Mononuclear cell (primary cell): ENCODE measurements around the gene MRPS18A. TPM values are rescaled to one million over a fixed set of nuclear protein-coding genes. Genes with fewer than 3 reads are reported as not detected.

Experiments used
- H3K27me3 ChIP-seq: 2 replicates; pipeline ENCODE4 v1.6.0; 2011; ENCODE audit warnings: low read length, control low read depth; ENCODE audit not compliant: insufficient read depth
- H3K4me1 ChIP-seq: 2 replicates; pipeline ENCODE4 v1.5.1; 2011; ENCODE audit warnings: mild to moderate bottlenecking, low read length, control low read depth; ENCODE audit not compliant: insufficient read depth
- H3K4me3 ChIP-seq: 2 replicates; pipeline ENCODE4 v1.5.1; 2011; ENCODE audit warnings: mild to moderate bottlenecking, low read length, moderate library complexity
- H3K9me3 ChIP-seq: 2 replicates; pipeline ENCODE4 v1.5.1; 2011; ENCODE audit warnings: low read depth, mild to moderate bottlenecking, control low read depth, low read length
- total RNA-seq: library from RNA; depleted of rRNA; stranded (reverse); fragments of >200 nt; gene quantifications from one replicate; pipeline ENCODE4 v1.2.3, GENCODE V29; 2012

The MRPS18A gene
- total RNA-seq, 1 donor, result 29.5 TPM

GRCh38 chr6:43695215-43695966, 7.8 kb upstream of the MRPS18A start:
- H3K4me3 ChIP-seq, result no peak overlapping the region
- no peaks in the 10 kb centered on the region for H3K9me3 ChIP-seq
- peaks cover 2% of the 10 kb centered on the region for H3K27me3 ChIP-seq
- H3K4me1 ChIP-seq, result no peaks in the 10 kb centered on the region

DNA sequence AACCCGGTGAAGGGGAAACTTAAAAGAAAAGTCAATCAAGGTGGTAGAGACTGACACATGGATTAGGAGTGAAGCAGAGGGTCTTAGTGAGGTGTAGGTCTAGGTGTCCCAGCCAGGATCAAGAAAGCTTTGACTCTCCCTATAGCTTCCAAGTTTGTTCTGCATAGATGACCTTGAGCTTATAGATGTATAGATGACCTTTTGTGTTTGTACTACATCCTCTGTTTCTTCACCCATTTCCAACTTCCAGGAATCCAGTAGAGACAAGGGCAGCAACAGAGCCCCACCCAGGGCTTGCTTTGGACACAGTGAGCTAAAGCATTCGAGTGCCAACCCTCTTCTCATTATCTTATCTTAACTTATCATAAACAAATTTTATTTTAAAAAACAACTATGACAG, 1.8 kb upstream of the MRPS18A start:
- Histone ChIP-seq H3K27me3 (no peaks in the 10 kb centered on the region), H3K4me1 (peaks cover 23% of the 10 kb centered on the region), H3K9me3 (no peaks in the 10 kb centered on the region), H3K4me3 (no peak overlapping the region)

DNA sequence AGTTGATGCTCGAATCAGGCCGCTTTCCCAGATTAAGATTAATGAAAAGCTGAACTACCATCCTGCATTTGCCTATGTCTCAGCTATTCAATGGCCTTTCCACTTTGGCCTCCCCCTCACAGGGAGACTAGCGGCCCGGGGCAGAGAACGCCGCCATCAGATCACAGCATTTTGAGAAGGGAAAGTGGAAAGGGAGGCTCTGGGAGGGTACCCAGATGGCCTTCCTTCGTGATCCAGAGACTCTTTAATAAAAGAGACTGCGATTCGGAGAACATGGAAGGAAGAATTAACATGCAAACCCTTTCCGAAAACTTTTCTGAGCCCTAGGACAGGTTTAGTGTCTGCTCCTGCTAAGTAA, 533 bp downstream of the MRPS18A start:
- peaks cover 32% of the 10 kb centered on the region for H3K4me1 ChIP-seq
- H3K4me3 ChIP-seq, result peak overlapping the region; percentile 92
- no peaks in the 10 kb centered on the region for H3K9me3 ChIP-seq
- no peaks in the 10 kb centered on the region for H3K27me3 ChIP-seq

DNA sequence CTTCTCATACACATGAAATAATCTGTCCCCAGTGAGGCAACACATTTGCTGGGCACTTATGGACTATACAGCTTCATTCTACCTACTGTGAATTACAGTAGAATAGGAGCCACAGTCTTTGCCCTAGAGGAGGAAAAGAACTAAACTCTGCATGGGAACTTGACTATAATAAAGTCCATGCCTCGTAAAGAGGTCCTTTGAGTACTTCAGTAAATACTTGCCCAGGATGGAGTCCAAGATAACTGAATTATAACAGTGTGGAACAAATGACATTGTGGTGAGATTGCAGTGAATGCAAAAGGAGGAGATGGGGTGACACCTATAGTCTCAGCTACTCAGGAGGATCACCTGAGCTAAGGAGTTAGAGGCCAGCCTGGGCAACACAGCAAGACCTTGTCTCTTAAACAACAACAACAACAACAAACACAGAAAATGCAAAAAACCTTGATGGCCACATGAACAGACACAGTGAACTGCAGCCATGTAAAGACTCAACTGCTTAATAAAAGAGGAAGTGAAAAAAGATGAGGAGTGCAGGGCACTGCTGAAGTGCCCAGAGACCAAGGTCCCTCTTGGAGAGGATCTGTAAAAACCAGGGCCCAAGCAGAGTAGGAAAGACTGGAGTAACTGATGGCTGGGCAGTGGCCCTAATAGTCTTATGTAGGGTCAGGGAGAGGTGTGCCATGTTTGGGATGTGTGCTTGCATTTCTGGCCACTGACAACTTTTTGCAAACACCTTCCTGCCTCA, 3.7 kb downstream of the MRPS18A start:
- peaks cover 32% of the 10 kb centered on the region for H3K4me1 ChIP-seq
- H3K4me3 ChIP-seq, result no peak overlapping the region
- no peaks in the 10 kb centered on the region for H3K27me3 ChIP-seq
- no peaks in the 10 kb centered on the region for H3K9me3 ChIP-seq

DNA sequence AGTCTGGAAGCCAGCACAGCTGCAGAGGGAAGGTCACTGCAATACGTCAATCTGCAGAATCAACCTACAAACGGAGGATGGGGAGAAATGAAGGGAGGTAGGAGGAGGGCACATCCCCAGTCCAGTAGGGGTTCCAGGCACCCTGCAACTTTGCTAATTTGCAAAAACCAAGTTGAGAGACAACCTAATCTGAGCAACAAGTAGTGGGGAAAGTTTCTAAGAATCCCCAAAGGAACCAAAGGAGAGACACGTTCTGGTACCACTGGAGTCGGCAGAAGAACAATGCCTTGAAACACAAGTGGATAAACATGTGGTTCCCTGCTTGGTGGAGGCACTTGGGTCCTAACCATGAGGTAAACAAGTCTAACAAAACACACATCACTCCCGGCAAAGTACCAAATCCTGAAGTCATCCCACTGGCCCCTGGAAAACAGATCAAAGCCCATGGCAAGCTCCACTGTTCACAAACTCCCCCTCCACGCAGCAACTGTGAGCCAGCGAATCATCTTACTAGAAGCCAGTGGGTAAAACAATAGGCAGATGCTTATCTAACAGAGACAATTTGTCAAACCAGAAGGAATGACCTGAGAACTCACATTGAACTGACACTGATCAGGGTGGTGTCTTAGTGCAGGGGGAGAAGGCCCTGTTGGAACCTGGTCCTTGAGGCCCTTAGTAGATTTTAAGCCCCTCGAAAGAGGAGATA, 4.7 kb downstream of the MRPS18A start:
- H3K4me3 ChIP-seq, result no peak overlapping the region
- H3K4me1 ChIP-seq, result peaks cover 28% of the 10 kb centered on the region
- no peaks in the 10 kb centered on the region for H3K9me3 ChIP-seq
- H3K27me3 ChIP-seq, result no peaks in the 10 kb centered on the region

- no peaks in the 10 kb centered on the region for H3K9me3 ChIP-seq
- H3K4me3 ChIP-seq, result no peak overlapping the region
- no peaks in the 10 kb centered on the region for H3K27me3 ChIP-seq
- H3K4me1 ChIP-seq, result peaks cover 18% of the 10 kb centered on the region
These were observed 6.3 kb downstream of the MRPS18A start for GRCh38 chr6:43681303-43681702.

- H3K4me3 ChIP-seq, result no peak overlapping the region
These were observed 7.0 kb downstream of the MRPS18A start for GRCh38 chr6:43680308-43681200.

DNA sequence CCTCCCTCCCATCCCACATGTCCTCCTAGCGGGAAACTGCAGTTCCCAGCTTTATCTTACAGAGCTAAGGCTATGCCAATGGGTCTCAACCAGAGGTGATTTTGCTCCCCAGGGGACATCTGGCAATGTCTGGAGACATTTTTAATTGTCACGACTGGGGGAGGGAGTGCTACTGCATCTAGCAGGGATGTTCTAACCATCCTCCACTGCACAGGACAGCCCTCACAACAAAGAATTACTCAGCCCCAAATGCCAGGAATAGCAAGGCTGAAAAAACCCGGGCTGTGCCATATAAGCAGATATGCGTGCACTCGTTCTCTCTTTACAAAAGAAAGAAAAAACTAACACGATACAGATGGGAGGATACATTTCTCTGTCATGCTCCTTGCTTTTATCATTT, 8.5 kb downstream of the MRPS18A start:
- Histone ChIP-seq H3K9me3 (no peaks in the 10 kb centered on the region), H3K4me3 (no peak overlapping the region), H3K4me1 (peaks cover 6% of the 10 kb centered on the region), H3K27me3 (no peaks in the 10 kb centered on the region)

More at GRCh38 chr6:43680308-43681200, 7.0 kb downstream of the MRPS18A start:
- Histone ChIP-seq H3K27me3 (no peaks in the 10 kb centered on the region), H3K4me1 (peaks cover 15% of the 10 kb centered on the region), H3K9me3 (no peaks in the 10 kb centered on the region)

DNA sequence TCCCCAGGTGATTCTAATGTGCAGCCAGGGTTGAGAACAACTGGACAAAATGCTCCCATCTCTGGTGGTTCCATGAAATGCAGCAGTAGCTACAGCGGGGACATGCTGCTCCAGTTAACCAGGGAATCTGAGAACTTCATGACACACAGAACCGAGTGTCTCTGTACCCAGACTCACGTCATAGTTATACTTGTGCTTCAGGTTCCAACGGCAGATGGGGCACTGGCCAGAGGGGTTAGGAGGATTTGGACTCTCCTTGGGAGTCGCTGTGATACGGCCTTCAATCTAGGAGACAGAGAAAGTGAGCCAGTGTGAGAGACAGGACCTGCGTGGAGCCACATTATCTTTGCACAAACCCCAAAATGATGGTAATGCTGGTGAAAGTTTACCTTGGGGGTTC, 9.2 kb downstream of the MRPS18A start:
- H3K27me3 ChIP-seq, result no peaks in the 10 kb centered on the region
- no peaks in the 10 kb centered on the region for H3K9me3 ChIP-seq

GRCh38 chr6:43677759-43678158, 9.8 kb downstream of the MRPS18A start:
- no peaks in the 10 kb centered on the region for H3K27me3 ChIP-seq
- no peak overlapping the region for H3K4me3 ChIP-seq
- no peaks in the 10 kb centered on the region for H3K4me1 ChIP-seq
- H3K9me3 ChIP-seq, result no peaks in the 10 kb centered on the region

More for the DNA sequence above, 9.2 kb downstream of the MRPS18A start:
- no peaks in the 10 kb centered on the region for H3K4me1 ChIP-seq
- H3K4me3 ChIP-seq, result no peak overlapping the region

GRCh38 chr6:43676962-43677606, 10.5 kb downstream of the MRPS18A start:
- Histone ChIP-seq H3K9me3 (no peaks in the 10 kb centered on the region), H3K4me1 (no peaks in the 10 kb centered on the region), H3K4me3 (no peak overlapping the region), H3K27me3 (no peaks in the 10 kb centered on the region)

- Histone ChIP-seq H3K4me3 (no peak overlapping the region), H3K27me3 (no peaks in the 10 kb centered on the region), H3K4me1 (no peaks in the 10 kb centered on the region), H3K9me3 (no peaks in the 10 kb centered on the region)
These were observed 12.7 kb downstream of the MRPS18A start for GRCh38 chr6:43674921-43675320.

DNA sequence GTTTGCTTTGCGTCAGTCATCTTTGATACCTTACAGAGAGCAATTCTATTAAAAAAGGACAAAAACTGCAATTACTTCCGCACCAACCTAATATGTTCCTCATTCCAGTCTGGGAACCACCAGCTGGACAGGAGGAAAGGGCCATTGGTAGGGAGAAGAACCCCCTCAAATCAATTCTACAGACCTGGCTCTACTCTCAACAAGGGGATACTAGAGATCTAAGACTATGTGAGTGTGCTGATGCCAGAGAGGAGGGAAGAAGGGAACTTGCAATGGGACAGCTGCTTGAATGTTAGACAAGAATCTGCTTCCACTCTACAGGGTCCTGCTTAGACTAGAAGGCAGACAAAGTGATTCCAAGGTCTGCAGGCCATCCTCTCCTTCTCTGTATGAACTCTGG, 13.3 kb downstream of the MRPS18A start:
- H3K4me1 ChIP-seq, result no peaks in the 10 kb centered on the region
- H3K9me3 ChIP-seq, result no peaks in the 10 kb centered on the region
- H3K27me3 ChIP-seq, result no peaks in the 10 kb centered on the region
- no peak overlapping the region for H3K4me3 ChIP-seq

DNA sequence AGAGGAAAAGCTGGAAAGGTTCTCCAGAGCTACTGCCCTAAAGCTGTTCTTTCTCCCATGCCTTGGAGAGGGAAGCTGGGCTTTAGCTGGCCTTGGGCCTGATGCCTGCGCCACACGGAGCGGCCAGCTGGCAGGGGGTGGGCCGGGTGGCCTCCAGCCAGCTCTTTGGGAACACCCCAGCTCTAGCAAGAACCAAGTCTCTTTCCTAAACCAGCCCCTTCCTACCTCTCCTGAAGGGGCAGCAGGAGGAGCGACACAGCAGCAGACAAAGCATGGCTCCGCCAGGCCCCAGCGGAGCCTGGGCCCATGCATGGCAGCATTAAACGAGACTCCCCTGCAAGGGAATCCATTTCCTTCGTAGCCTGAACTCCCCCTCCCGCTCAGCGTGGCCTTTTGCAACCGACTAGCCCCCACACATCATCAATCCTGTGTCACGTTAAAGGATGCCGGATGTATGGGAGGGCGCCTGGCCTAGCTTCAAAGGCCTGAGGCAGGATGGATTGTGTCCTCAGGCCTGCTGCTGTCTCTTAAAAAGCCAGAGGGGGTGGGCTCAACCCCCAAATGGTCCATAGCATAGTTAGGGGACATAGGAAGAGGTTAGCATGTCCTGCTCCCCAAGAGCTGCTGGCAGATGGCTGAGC, 14.0 kb downstream of the MRPS18A start:
- no peaks in the 10 kb centered on the region for H3K27me3 ChIP-seq
- no peaks in the 10 kb centered on the region for H3K4me1 ChIP-seq
- no peaks in the 10 kb centered on the region for H3K9me3 ChIP-seq
- no peak overlapping the region for H3K4me3 ChIP-seq
